Upper lobe of left lung (tissue), 4 donors: ENCODE data around the gene ATP1A2.

Experiments used
- EP300 ChIP-seq, 4 donors: sonication (generic); formaldehyde crosslinking; IDR thresholded peaks; one replicate each; pipeline ENCODE4 v1.5.1; 2017; ENCODE audit warnings: antibody characterized with exemption in 4 of 4, control low read depth in 2 of 4
- POLR2A ChIP-seq, 4 donors: fragments of 450-650 bp; IDR thresholded peaks; one replicate each; pipeline ENCODE4 v1.5.1; 2016 to 2017; ENCODE audit warnings: antibody characterized with exemption in 4 of 4, mild to moderate bottlenecking in 2 of 4
- POLR2AphosphoS5 ChIP-seq, 2 donors: sonication (generic); formaldehyde crosslinking; IDR thresholded peaks; one replicate each; pipeline ENCODE4 v1.5.1; 2017; ENCODE audit warnings: antibody characterized with exemption in 2 of 2
- TF ChIP-seq, protein P1 (sequence below), 6 experiments: fragments of 450-650 bp in 4 of 6; fragments of 200-600 bp in 2 of 6; sonication (generic) in 2 of 6; IDR thresholded peaks; one replicate each; pipeline ENCODE4 v1.5.1; 2016 to 2019; ENCODE audit warnings: antibody characterized with exemption in 6 of 6

GRCh38 chr1:160094291-160094625, 21.3 kb upstream of the ATP1A2 start:
- TF ChIP-seq, protein P1, sequence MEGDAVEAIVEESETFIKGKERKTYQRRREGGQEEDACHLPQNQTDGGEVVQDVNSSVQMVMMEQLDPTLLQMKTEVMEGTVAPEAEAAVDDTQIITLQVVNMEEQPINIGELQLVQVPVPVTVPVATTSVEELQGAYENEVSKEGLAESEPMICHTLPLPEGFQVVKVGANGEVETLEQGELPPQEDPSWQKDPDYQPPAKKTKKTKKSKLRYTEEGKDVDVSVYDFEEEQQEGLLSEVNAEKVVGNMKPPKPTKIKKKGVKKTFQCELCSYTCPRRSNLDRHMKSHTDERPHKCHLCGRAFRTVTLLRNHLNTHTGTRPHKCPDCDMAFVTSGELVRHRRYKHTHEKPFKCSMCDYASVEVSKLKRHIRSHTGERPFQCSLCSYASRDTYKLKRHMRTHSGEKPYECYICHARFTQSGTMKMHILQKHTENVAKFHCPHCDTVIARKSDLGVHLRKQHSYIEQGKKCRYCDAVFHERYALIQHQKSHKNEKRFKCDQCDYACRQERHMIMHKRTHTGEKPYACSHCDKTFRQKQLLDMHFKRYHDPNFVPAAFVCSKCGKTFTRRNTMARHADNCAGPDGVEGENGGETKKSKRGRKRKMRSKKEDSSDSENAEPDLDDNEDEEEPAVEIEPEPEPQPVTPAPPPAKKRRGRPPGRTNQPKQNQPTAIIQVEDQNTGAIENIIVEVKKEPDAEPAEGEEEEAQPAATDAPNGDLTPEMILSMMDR (IDR thresholded peaks at IDR 0.05), result no peak
- TF ChIP-seq POLR2A (IDR thresholded peaks at IDR 0.05), result no peak
- no peak for TF ChIP-seq POLR2AphosphoS5 (IDR thresholded peaks at IDR 0.05)
- TF ChIP-seq EP300 (IDR thresholded peaks at IDR 0.05), result no peak
